GM12878 (cell line): ENCODE data around the gene PIGU. TPM values are rescaled to one million over a fixed set of nuclear protein-coding genes. Genes with fewer than 3 reads are reported as not detected.
"Not testable (repeated sequence)": the region's sequence is repeated elsewhere in the genome, so short reads cannot be mapped to it uniquely, and the experiment has no call there.

Experiments
- ATAC-seq: fragments of 200-7000 bp; cut with Tn5 transposase; 3 replicates; pipeline ENCODE4 v1.9.1; 2020; ENCODE audit warnings: mild to moderate bottlenecking, moderate library complexity
- BruUV-seq: library from RNA; stranded (reverse); fragments of 400-500 nt; replicated peaks from 2 replicates; lab custom pipeline; 2021; lab: Mats Ljungman, UMichigan
- CTCF ChIA-PET: fragments of 300-600 bp; sonication (Branson Sonifier 250); formaldehyde crosslinking; extraction: SDS; loops from one replicate; lab custom pipeline; 2021; ENCODE audit warnings: inconsistent platforms; lab: Yijun Ruan, JAX
- POLR2A ChIA-PET: fragments of 350-600 bp; formaldehyde crosslinking; extraction: SDS; loops from one replicate; lab custom pipeline; 2021; ENCODE audit warnings: inconsistent platforms; lab: Charles Lee
- RAD21 ChIA-PET: fragments of 300-600 bp; sonication (Branson Sonifier 250); formaldehyde crosslinking; loops from one replicate; lab custom pipeline; 2023; ENCODE audit warnings: antibody characterized with exemption; ENCODE audit not compliant: unreplicated experiment; lab: Charles Lee
- SMC1A ChIA-PET: fragments of 300-600 bp; sonication (Branson Sonifier 250); formaldehyde crosslinking; loops from one replicate; lab custom pipeline; 2023; ENCODE audit not compliant: unreplicated experiment, uncharacterized antibody; lab: Charles Lee
- DNase-seq: peaks from one replicate; pipeline ENCODE4 v3.0.0-alpha.2; 2011; ENCODE audit warnings: low read depth, low spot score
- FAIRE-seq: peaks from 3 replicates; lab custom pipeline; 2011; peaks lifted over from hg19 to GRCh38; lab: Jason Lieb, UNC
- H2AFZ ChIP-seq: 2 replicates; pipeline ENCODE4 v1.6.0; 2011; ENCODE audit warnings: low read depth, low read length, control low read depth; ENCODE audit not compliant: control insufficient read depth
- H3K27ac ChIP-seq: 2 replicates; pipeline ENCODE4 v1.5.1; 2011; ENCODE audit warnings: control low read depth; ENCODE audit not compliant: control insufficient read depth, insufficient read depth
- H3K27me3 ChIP-seq, 2 experiments: replicated peaks in 1 of 2; 2 replicates each; pipeline versions ENCODE4 v1.6.0 to v1.6.1; 2011; ENCODE audit warnings: low read length in 1 of 2; ENCODE audit not compliant: control insufficient read depth in 2 of 2, insufficient read depth in 2 of 2
- H3K36me3 ChIP-seq, 2 experiments: 2 replicates each; pipeline ENCODE4 v1.5.1; 2011; ENCODE audit warnings: low read length in 1 of 2; ENCODE audit not compliant: control insufficient read depth in 2 of 2, insufficient read depth in 2 of 2
- H3K4me1 ChIP-seq: 2 replicates; pipeline ENCODE4 v1.6.1; 2011; ENCODE audit warnings: mild to moderate bottlenecking, low read length, moderate library complexity, mixed read lengths; ENCODE audit not compliant: control insufficient read depth, insufficient read depth
- H3K4me2 ChIP-seq: 2 replicates; pipeline ENCODE4 v1.6.0; 2011; ENCODE audit warnings: control low read depth; ENCODE audit not compliant: control insufficient read depth, insufficient read depth
- H3K4me3 ChIP-seq: fragments of 200-600 bp; sonication (generic); 2 replicates; pipeline ENCODE4 v1.5.1; 2016
- H3K79me2 ChIP-seq: 2 replicates; pipeline ENCODE4 v1.6.0; 2011; ENCODE audit warnings: low read length; ENCODE audit not compliant: control insufficient read depth, insufficient read depth
- H3K9ac ChIP-seq: 2 replicates; pipeline ENCODE4 v1.8.0; 2011; ENCODE audit warnings: low read length, control low read depth, mixed read lengths; ENCODE audit not compliant: control insufficient read depth, insufficient read depth
- H3K9me3 ChIP-seq: replicated peaks from 3 replicates; pipeline ENCODE4 v1.5.1; 2011; ENCODE audit warnings: mild to moderate bottlenecking, low read length; ENCODE audit not compliant: control insufficient read depth, insufficient read depth
- H4K20me1 ChIP-seq: 2 replicates; pipeline ENCODE4 v1.6.0; 2011; ENCODE audit not compliant: control insufficient read depth, insufficient read depth
- ATF7 ChIP-seq: fragments of 450-650 bp; IDR thresholded peaks from 2 replicates; pipeline ENCODE4 v1.6.1; 2016; ENCODE audit warnings: low read depth, mild to moderate bottlenecking
- BHLHE40 ChIP-seq, 2 experiments: fragments of 450-650 bp in 1 of 2; IDR thresholded peaks; 2 replicates each; pipeline ENCODE4 v1.6.1; 2011 to 2017; ENCODE audit warnings: low read depth in 2 of 2, borderline replicate concordance in 1 of 2, improper control_type of control experiment in 1 of 2, low read length in 1 of 2, mild to moderate bottlenecking in 1 of 2
- DPF2 ChIP-seq: fragments of 450-650 bp; IDR thresholded peaks from 2 replicates; pipeline ENCODE4 v1.6.1; 2017; ENCODE audit warnings: mild to moderate bottlenecking
- IKZF1 ChIP-seq: fragments of 450-650 bp; conservative IDR thresholded peaks from 2 replicates; pipeline ENCODE4 v1.6.1; 2017; ENCODE audit warnings: antibody characterized with exemption, mild to moderate bottlenecking
- IKZF2 ChIP-seq, 2 experiments: fragments of 450-650 bp; IDR thresholded peaks; 2 replicates each; pipeline ENCODE4 v1.6.1; 2017; ENCODE audit warnings: mild to moderate bottlenecking in 2 of 2, moderate library complexity in 2 of 2
- MLLT1 ChIP-seq: fragments of 450-650 bp; IDR thresholded peaks from 2 replicates; pipeline ENCODE4 v1.6.1; 2016; ENCODE audit warnings: mild to moderate bottlenecking
- MTA2 ChIP-seq: fragments of 450-650 bp; IDR thresholded peaks from 2 replicates; pipeline ENCODE4 v1.6.1; 2016; ENCODE audit warnings: low read depth, mild to moderate bottlenecking, moderate library complexity
- NR2F1 ChIP-seq: fragments of 450-650 bp; conservative IDR thresholded peaks from 2 replicates; pipeline ENCODE4 v1.6.1; 2017; ENCODE audit warnings: mild to moderate bottlenecking
- PKNOX1 ChIP-seq: fragments of 450-650 bp; IDR thresholded peaks from 2 replicates; pipeline ENCODE4 v1.6.1; 2016; ENCODE audit warnings: mild to moderate bottlenecking
- RUNX3 ChIP-seq: IDR thresholded peaks from 2 replicates; pipeline ENCODE4 v1.6.1; 2012; ENCODE audit warnings: low read length, inconsistent platforms
- SKIL ChIP-seq: fragments of 450-650 bp; IDR thresholded peaks from 2 replicates; pipeline ENCODE4 v1.6.1; 2017; ENCODE audit warnings: mild to moderate bottlenecking, low read depth, inconsistent platforms; ENCODE audit not compliant: poor library complexity, severe bottlenecking
- ZNF217 ChIP-seq: fragments of 450-650 bp; IDR thresholded peaks from 2 replicates; pipeline ENCODE4 v1.6.1; 2017; ENCODE audit warnings: antibody characterized with exemption, mild to moderate bottlenecking
- WGBS: methylation state at CpG from one replicate; pipeline ENCODE4 v1.1.6; 2016; ENCODE audit warnings: low lambda C conversion rate; ENCODE audit not compliant: insufficient replicate concordance, insufficient coverage; ENCODE audit errors: missing lambda C conversion rate; 5-methylcytosine and 5-hydroxymethylcytosine counted together
- in situ Hi-C: fragments of 300-500 bp; cut with MboI; formaldehyde crosslinking; loops from 9 replicates; pipeline ENCODE4 v1.14.3; 2018; ENCODE audit warnings: mixed read lengths
- intact Hi-C: fragments of 100-400 bp; cut with micrococcal nuclease; formaldehyde crosslinking; loops from one replicate; pipeline ENCODE4 v1.14.2; 2022; ENCODE audit not compliant: unreplicated experiment
- polyA plus RNA-seq, 11 experiments: library from polyadenylated mRNA; depleted of rRNA in 4 of 11; unstranded in 6 of 11; stranded (reverse) in 5 of 11; fragments of >200 nt; fragmentation: Nextera tagmentation in 4 of 11; fragmentation: Illumina TruSeq in 1 of 11; extraction: Ambion mirVana in 4 of 11; extraction: Trizol in 1 of 11; gene quantifications; 1 replicate in 1 of 11; 2 replicates in 10 of 11; pipeline versions ENCODE4 v1.2.1 to v1.2.3, GENCODE V29; 2011 to 2016; ENCODE audit warnings: inconsistent platforms in 2 of 11, missing spikeins in 2 of 11, low read depth in 1 of 11
- total RNA-seq, 4 experiments: library from RNA; depleted of rRNA in 3 of 4; stranded (reverse); fragments of >200 nt in 3 of 4; fragmentation: Illumina TruSeq in 1 of 4; extraction: Trizol in 1 of 4; gene quantifications; 2 replicates each; pipeline versions ENCODE4 v1.2.1 to v1.2.3, GENCODE V29; 2013 to 2021

Gene PIGU
- total and polyA plus RNA-seq, 10 of the 15 experiments (the other 5 are each of a cell fraction or from before 2014, with no cell fraction given): 4.1 to 88.2 (median 25.0) TPM

- H3K4me1 ChIP-seq, H3K27me3 ChIP-seq, H3K9ac ChIP-seq, H4K20me1 ChIP-seq, H2AFZ ChIP-seq, DNase-seq, POLR2A ChIA-PET, H3K36me3 ChIP-seq, RAD21 ChIA-PET, H3K79me2 ChIP-seq, CTCF ChIA-PET, in situ Hi-C loops, intact Hi-C loops, H3K4me3 ChIP-seq, H3K27ac ChIP-seq, H3K9me3 ChIP-seq, BruUV-seq: not testable (repeated sequence)
- SMC1A ChIA-PET: interaction anchor here (0.9 kb wide), 1 partner anchor 93 kb away, joined by 3 read pairs; no protein-coding TSS in a partner anchor
- peak; percentile 66 for FAIRE-seq
- peak; percentile 82 for ATAC-seq
- peak; percentile 90 for TF ChIP-seq MTA2
- 0 out of 2 replicates have a peak, but pooled peaks have one; percentile 62 for TF ChIP-seq ZNF217
- peak; percentile 70 for TF ChIP-seq ATF7
- TF ChIP-seq IKZF2 (IDR thresholded peaks at IDR 0.05): peak; percentile 54 to 69; a peak in 3 of 4 replicates
- TF ChIP-seq PKNOX1: 0 out of 2 replicates have a peak, but pooled peaks have one; percentile 13
- TF ChIP-seq MLLT1: 0 out of 2 replicates have a peak, but pooled peaks have one; percentile 42
- peak in 1 of 2 experiments; percentile 45; a peak in 2 of 4 replicates for TF ChIP-seq BHLHE40 (IDR thresholded peaks at IDR 0.05; ENCODE audit: borderline replicate concordance in 1 of 2, low read depth in 2 of 2, low read length in 1 of 2)
- 0 out of 2 replicates have a peak, but pooled peaks have one; percentile 39 for TF ChIP-seq NR2F1
- peak; percentile 51; the same call in 1 of the 2 replicates for TF ChIP-seq DPF2
- peak; percentile 76 for TF ChIP-seq RUNX3
- TF ChIP-seq IKZF1: 0 out of 2 replicates have a peak, but pooled peaks have one; percentile 19
- peak; percentile 19 for TF ChIP-seq SKIL
- H3K4me2 ChIP-seq: peak overlapping the region; percentile 38; the same call in 1 of the 2 replicates
- WGBS: 12% methylated on average over 5 of the region's 5 CpGs
Measured at GRCh38 chr20:34661811-34662210, 15.1 kb downstream of the PIGU start.

- H3K9ac ChIP-seq, SMC1A ChIA-PET, RAD21 ChIA-PET, ATAC-seq, H3K4me2 ChIP-seq, H4K20me1 ChIP-seq, POLR2A ChIA-PET, H3K4me1 ChIP-seq, H3K79me2 ChIP-seq, H3K36me3 ChIP-seq, intact Hi-C loops, H3K9me3 ChIP-seq, CTCF ChIA-PET, H3K27ac ChIP-seq, FAIRE-seq, H2AFZ ChIP-seq, DNase-seq, H3K4me3 ChIP-seq, H3K27me3 ChIP-seq, in situ Hi-C loops, BruUV-seq: not testable (repeated sequence)
- WGBS: 100% methylated on average over 14 of the region's 31 CpGs
Measured at GRCh38 chr20:34658654-34659053, 18.2 kb downstream of the PIGU start.
